Measurements from ENCODE around the gene CDH13.
A peak's percentile ranks its signal among the peaks of the same experiment; 100 is the strongest.

CDH13 gene

GRCh38 chr16:82732461-82732860, 105.7 kb downstream of the CDH13 start (continued):
- TF ChIP-seq CREB5 (CRISPR knock-in tag; IDR thresholded peaks at IDR 0.05; ENCODE audit: low read depth), result no peak
- no peak for TF ChIP-seq ZC3H10 (CRISPR knock-in tag; IDR thresholded peaks at IDR 0.05)
- no peak for TF ChIP-seq CSDC2 (CRISPR knock-in tag; IDR thresholded peaks at IDR 0.05)

GRCh38 chr16:82735186-82735585, 108.4 kb downstream of the CDH13 start:
- no peak for TF ChIP-seq ISL1 (CRISPR knock-in tag; IDR thresholded peaks at IDR 0.05)
- no peak for TF ChIP-seq ZNF70 (CRISPR knock-in tag; IDR thresholded peaks at IDR 0.05)
- TF ChIP-seq ESRRG (CRISPR knock-in tag; IDR thresholded peaks at IDR 0.05), result no peak
- TF ChIP-seq OSR1 (CRISPR knock-in tag; IDR thresholded peaks at IDR 0.05), result no peak
- TF ChIP-seq ZNF8 (CRISPR knock-in tag; IDR thresholded peaks at IDR 0.05), result no peak
- TF ChIP-seq ARNTL (CRISPR knock-in tag; IDR thresholded peaks at IDR 0.05; ENCODE audit: borderline replicate concordance, low read depth), result no peak
- no peak for TF ChIP-seq ZC3H10 (CRISPR knock-in tag; IDR thresholded peaks at IDR 0.05)
- no peak for TF ChIP-seq PATZ1 (CRISPR knock-in tag; IDR thresholded peaks at IDR 0.05; ENCODE audit: borderline replicate concordance)
- TF ChIP-seq CREB5 (CRISPR knock-in tag; IDR thresholded peaks at IDR 0.05; ENCODE audit: low read depth), result no peak
- peak; percentile 35; the same call in 2 of the 3 replicates for ATAC-seq

- peak; percentile 94 for ATAC-seq
Measured at GRCh38 chr16:82735673-82736091, 108.9 kb downstream of the CDH13 start.

GRCh38 chr16:82736224-82736623, 109.5 kb downstream of the CDH13 start:
- peak; percentile 31; the same call in 2 of the 3 replicates for ATAC-seq
- no peak for TF ChIP-seq ARNTL (CRISPR knock-in tag; IDR thresholded peaks at IDR 0.05; ENCODE audit: borderline replicate concordance, low read depth)

More at GRCh38 chr16:82735673-82736091, 108.9 kb downstream of the CDH13 start:
- TF ChIP-seq CSDC2 (CRISPR knock-in tag; IDR thresholded peaks at IDR 0.05), result no peak
- TF ChIP-seq SNAI2 (CRISPR knock-in tag; IDR thresholded peaks at IDR 0.05), result no peak
- no peak for TF ChIP-seq ESRRG (CRISPR knock-in tag; IDR thresholded peaks at IDR 0.05)
- TF ChIP-seq RARB (CRISPR knock-in tag; IDR thresholded peaks at IDR 0.05), result no peak
- TF ChIP-seq PATZ1 (CRISPR knock-in tag; IDR thresholded peaks at IDR 0.05; ENCODE audit: borderline replicate concordance), result no peak
- TF ChIP-seq POU6F1 (CRISPR knock-in tag; IDR thresholded peaks at IDR 0.05; ENCODE audit: borderline replicate concordance, low read depth), result no peak
- TF ChIP-seq BACH2 (CRISPR knock-in tag; IDR thresholded peaks at IDR 0.05; ENCODE audit: borderline replicate concordance), result no peak
- TF ChIP-seq ZNF565 (CRISPR knock-in tag; conservative IDR thresholded peaks at IDR 0.05; ENCODE audit: low read depth), result no peak
- no peak for TF ChIP-seq ZC3H10 (CRISPR knock-in tag; IDR thresholded peaks at IDR 0.05)
- TF ChIP-seq ZFP30 (CRISPR knock-in tag; IDR thresholded peaks at IDR 0.05), result no peak

GRCh38 chr16:82738699-82739098, 111.9 kb downstream of the CDH13 start:
- peak; percentile 22; the same call in 1 of the 3 replicates for ATAC-seq
- TF ChIP-seq PATZ1 (CRISPR knock-in tag; IDR thresholded peaks at IDR 0.05; ENCODE audit: borderline replicate concordance) (no peak), ISL1 (CRISPR knock-in tag; IDR thresholded peaks at IDR 0.05) (no peak), ZNF565 (CRISPR knock-in tag; conservative IDR thresholded peaks at IDR 0.05; ENCODE audit: low read depth) (no peak), CSDC2 (CRISPR knock-in tag; IDR thresholded peaks at IDR 0.05) (no peak), ZC3H10 (CRISPR knock-in tag; IDR thresholded peaks at IDR 0.05) (no peak), ZFP3 (CRISPR knock-in tag; IDR thresholded peaks at IDR 0.05) (no peak), ZFP30 (CRISPR knock-in tag; IDR thresholded peaks at IDR 0.05) (no peak), RARB (CRISPR knock-in tag; IDR thresholded peaks at IDR 0.05) (no peak), TSHZ2 (CRISPR knock-in tag; IDR thresholded peaks at IDR 0.05) (no peak), BACH2 (CRISPR knock-in tag; IDR thresholded peaks at IDR 0.05; ENCODE audit: borderline replicate concordance) (no peak), ARNTL (CRISPR knock-in tag; IDR thresholded peaks at IDR 0.05; ENCODE audit: borderline replicate concordance, low read depth) (no peak), CREB5 (CRISPR knock-in tag; IDR thresholded peaks at IDR 0.05; ENCODE audit: low read depth) (no peak)

Data from SK-N-SH treated with all-trans-retinoic acid at 6 μM for 48 hours (cell line).